Stomach (tissue), 9 donors: ENCODE data around the gene APMAP. TPM values are rescaled to one million over a fixed set of nuclear protein-coding genes. Genes with fewer than 3 reads are reported as not detected.
"Not testable (repeated sequence)": the region's sequence is repeated elsewhere in the genome, so short reads cannot be mapped to it uniquely, and the experiment has no call there.

Source experiments
- DNase-seq, 2 donors: peaks; one replicate each; pipeline versions ENCODE4 v3.0.0 to v3.0.0-alpha.2; 2013 to 2019
- H3K27ac ChIP-seq, 5 donors: fragments of 200-600 bp in 4 of 5; sonication (generic) in 4 of 5; one replicate each; pipeline ENCODE4 v1.5.1; 2013 to 2019; ENCODE audit warnings: mild to moderate bottlenecking in 1 of 5, moderate library complexity in 1 of 5
- H3K27me3 ChIP-seq, 3 donors: fragments of 200-600 bp; sonication (generic); one replicate each; pipeline ENCODE4 v1.5.1; 2017 to 2019; ENCODE audit warnings: mixed run types in 1 of 3
- H3K36me3 ChIP-seq, 4 donors: fragments of 200-600 bp; sonication (generic); 1 replicate in 3 of 4; 2 replicates in 1 of 4; pipeline ENCODE4 v1.5.1; 2016 to 2019
- H3K4me1 ChIP-seq, 4 donors: fragments of 200-600 bp; sonication (generic); one replicate each; pipeline ENCODE4 v1.5.1; 2016 to 2019
- H3K4me3 ChIP-seq, 4 donors: fragments of 200-600 bp; sonication (generic) in 3 of 4; one replicate each; pipeline ENCODE4 v1.5.1; 2016 to 2019; ENCODE audit warnings: mild to moderate bottlenecking in 1 of 4
- H3K9me3 ChIP-seq, 4 donors: fragments of 200-600 bp; sonication (generic); one replicate each; pipeline ENCODE4 v1.5.1; 2016 to 2019
- POLR2AphosphoS5 ChIP-seq, 3 donors: sonication (generic); formaldehyde crosslinking; IDR thresholded peaks; one replicate each; pipeline ENCODE4 v1.6.1; 2016; ENCODE audit warnings: antibody characterized with exemption in 3 of 3
- WGBS, 5 donors: extraction: QIAGEN DNeasy Blood & Tissue Kit in 3 of 5; methylation state at CpG; one replicate each; pipeline versions ENCODE4 v1.1.5 to v1.1.7; 2013 to 2018; 5-methylcytosine and 5-hydroxymethylcytosine counted together
- intact Hi-C: fragments of 100-400 bp; cut with DNase I; formaldehyde crosslinking; loops from one replicate; pipeline ENCODE4 v1.15.1; 2023; ENCODE audit warnings: low total_unique reads
- polyA plus RNA-seq, 3 donors: library from polyadenylated mRNA; stranded (reverse); fragments of 200-250 nt; gene quantifications; one replicate each; pipeline ENCODE4 v1.2.3, GENCODE V29; 2013
- total RNA-seq, 5 donors: library from RNA; depleted of rRNA; stranded (reverse); fragments of >200 nt; gene quantifications; one replicate each; pipeline versions ENCODE4 v1.1.0 to v1.2.3, GENCODE V29; 2014 to 2016
- TF ChIP-seq, protein P1 (sequence below), 7 experiments: fragments of 450-650 bp in 4 of 7; fragments of 200-600 bp in 3 of 7; sonication (generic) in 3 of 7; IDR thresholded peaks; one replicate each; pipeline ENCODE4 v1.5.1; 2016 to 2019; ENCODE audit warnings: antibody characterized with exemption in 7 of 7, control low read depth in 2 of 7, mild to moderate bottlenecking in 1 of 7
- donor health status: healthy with polysubstance abuse.
- donor health status: Bipolar disorder and iron deficiency.
- donor health status: healthy.

The APMAP gene
- total and polyA plus RNA-seq, 8 donors: 12.3 to 55.6 (median 32.1) TPM

DNA sequence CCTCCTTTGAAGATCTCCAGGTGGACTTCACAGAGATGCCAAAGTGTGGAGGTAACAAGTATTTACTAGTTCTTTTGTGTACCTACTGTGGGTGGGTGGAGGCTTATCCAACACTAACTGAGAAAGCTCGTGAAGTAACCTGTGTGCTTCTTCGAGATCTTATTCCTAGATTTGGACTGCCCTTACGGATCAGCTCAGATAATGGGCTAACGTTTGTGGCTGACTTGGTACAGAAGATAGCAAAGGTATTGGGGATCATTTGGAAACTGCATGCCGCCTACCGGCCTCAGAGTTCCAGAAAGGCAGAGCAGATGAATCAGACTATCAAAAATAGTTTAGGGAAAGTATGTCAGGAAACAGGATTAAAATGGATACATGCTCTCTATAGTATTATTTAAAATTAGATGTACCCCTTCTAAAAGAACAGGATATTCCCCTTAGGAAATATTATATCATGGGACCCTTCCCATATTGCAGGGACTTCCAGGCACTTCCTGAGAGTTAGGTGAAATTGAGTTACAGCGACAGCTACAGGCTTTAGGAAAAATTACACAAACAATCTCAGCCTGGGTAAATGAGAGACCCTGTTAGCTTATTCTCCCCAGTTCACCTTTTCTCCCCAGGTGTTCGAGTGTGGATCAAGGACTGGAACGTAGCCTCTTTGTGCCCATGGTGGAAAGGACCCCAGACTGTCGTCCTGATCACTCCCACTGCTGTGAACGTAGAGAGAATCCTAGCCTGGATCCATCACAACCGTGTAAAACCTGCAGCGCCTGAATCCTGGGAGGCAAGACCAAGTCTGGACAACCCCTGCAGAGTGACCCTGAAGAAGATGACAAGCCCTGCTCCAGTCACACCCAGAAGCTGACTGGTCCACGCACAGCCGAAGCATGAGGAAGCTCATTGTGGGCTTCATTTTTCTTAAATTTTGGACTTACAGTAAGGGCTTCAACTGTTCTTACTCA lies 61.5 kb downstream of the APMAP start:
- H3K4me3 ChIP-seq: peak overlapping the region; percentile 27 to 41 (median 33)
- peak overlapping the region; percentile 81 to 90 (median 86) for H3K27ac ChIP-seq
- H3K36me3 ChIP-seq, intact Hi-C loops, H3K9me3 ChIP-seq, H3K27me3 ChIP-seq: not testable (repeated sequence)
- peaks cover 8 to 19% (median 15%) of the 10 kb centered on the region in 4 donors for H3K4me1 ChIP-seq
- TF ChIP-seq, protein P1, sequence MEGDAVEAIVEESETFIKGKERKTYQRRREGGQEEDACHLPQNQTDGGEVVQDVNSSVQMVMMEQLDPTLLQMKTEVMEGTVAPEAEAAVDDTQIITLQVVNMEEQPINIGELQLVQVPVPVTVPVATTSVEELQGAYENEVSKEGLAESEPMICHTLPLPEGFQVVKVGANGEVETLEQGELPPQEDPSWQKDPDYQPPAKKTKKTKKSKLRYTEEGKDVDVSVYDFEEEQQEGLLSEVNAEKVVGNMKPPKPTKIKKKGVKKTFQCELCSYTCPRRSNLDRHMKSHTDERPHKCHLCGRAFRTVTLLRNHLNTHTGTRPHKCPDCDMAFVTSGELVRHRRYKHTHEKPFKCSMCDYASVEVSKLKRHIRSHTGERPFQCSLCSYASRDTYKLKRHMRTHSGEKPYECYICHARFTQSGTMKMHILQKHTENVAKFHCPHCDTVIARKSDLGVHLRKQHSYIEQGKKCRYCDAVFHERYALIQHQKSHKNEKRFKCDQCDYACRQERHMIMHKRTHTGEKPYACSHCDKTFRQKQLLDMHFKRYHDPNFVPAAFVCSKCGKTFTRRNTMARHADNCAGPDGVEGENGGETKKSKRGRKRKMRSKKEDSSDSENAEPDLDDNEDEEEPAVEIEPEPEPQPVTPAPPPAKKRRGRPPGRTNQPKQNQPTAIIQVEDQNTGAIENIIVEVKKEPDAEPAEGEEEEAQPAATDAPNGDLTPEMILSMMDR (IDR thresholded peaks at IDR 0.05): peak in 5 of 7 experiments; percentile 2 to 63 (median 35)
- peak in 1 of 2 donors; percentile 31 for DNase-seq
- 38 to 58% (median 46%) methylated on average over 15 of the region's 15 CpGs for WGBS, 5 donors

DNA sequence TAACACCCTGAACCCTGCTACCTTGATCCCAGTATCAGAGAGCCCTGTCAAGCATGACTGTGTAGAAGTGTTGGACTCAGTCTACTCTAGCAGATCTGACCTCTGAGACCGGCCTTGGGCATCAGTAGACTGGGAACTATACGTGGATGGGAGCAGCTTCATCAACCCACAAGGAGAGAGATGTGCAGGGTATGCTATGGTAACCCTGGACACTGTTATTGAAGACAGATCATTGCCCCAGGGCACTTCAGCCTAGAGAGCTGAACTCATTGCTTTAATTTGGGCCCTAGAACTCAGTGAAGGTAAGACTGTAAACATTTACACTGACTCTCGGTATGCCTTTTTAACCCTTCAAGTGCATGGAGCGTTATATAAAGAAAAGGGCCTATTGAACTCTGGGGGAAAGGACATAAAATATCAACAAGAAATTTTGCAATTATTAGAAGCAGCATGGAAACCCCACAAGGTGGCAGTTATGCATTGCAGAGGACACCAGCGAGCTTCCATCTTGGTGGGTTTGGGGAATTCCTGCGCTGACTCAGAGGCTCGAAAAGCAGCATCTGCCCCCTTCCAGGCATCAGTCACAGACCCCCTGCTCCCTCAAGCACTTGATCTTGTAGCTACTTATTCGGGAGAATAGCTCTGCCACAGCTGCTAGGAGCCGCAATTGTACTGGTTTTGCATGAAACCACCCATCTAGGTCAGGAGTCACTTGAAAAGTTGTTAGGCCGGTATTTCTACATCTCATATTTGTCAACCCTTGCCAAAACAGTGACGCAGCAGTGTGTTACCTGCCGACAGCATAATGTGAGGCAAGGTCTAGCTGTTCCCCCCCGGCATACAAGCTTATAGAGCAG lies 62.5 kb downstream of the APMAP start:
- WGBS, 5 donors: 28 to 44% (median 35%) methylated on average over 13 of the region's 13 CpGs
- intact Hi-C loops, H3K27me3 ChIP-seq, H3K36me3 ChIP-seq, H3K9me3 ChIP-seq: not testable (repeated sequence)
- Histone ChIP-seq H3K4me1 (peaks cover 8 to 19% (median 15%) of the 10 kb centered on the region in 4 donors), H3K27ac (peak overlapping the region; percentile 81 to 90 (median 86)), H3K4me3 (peak overlapping the region; percentile 27 to 41 (median 33))
- DNase-seq: peak; percentile 78 to 92
- peak in 2 of 3 donors; percentile 53 to 70 for TF ChIP-seq POLR2AphosphoS5 (IDR thresholded peaks at IDR 0.05)

DNA sequence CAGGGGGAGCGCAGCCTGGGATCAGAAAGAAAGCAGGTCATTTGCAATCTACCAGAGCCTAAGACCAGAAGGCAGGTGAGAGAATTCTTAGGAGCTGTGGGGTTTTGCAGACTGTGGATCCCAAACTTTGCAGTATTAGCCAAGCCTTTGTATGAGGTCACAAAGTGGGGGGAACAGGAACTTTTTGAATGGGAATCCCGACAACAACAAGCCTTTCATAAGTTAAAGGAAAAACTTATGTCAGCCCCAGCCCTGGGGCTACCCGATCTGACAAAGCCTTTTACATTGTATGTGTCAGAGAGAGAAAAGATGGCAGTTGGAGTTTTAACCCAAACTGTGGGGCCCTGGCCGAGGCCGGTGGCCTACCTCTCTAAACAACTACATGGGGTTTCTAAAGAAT lies 63.3 kb downstream of the APMAP start:
- H3K27me3 ChIP-seq, H3K36me3 ChIP-seq, H3K4me3 ChIP-seq, intact Hi-C loops, DNase-seq, H3K9me3 ChIP-seq: not testable (repeated sequence)
- Histone ChIP-seq H3K27ac (peak overlapping the region in 2 of 5 donors; percentile 86 to 89), H3K4me1 (peaks cover 8 to 19% (median 15%) of the 10 kb centered on the region in 4 donors)
- 58 to 84% (median 71%) methylated on average over 4 to 5 of the region's 5 CpGs for WGBS, 5 donors

DNA sequence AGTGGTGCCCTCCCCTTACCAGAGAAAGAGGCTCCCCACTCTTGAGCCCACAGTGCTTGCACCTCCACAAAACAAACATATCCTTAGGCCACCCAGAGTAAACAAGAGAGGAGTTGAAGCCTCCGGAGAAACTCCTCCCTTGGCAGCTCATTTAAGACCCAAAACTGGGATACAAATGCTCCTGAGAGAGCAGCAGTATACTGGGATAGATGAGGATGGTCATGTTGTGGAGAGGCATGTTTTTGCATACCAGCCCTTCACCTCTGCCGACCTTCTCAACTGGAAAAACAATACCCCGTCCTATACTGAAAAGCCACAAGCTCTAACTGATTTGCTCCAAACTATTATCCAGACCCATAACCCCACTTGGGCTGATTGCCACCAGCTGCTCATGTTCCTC lies 71.8 kb downstream of the APMAP start:
- not testable (repeated sequence) for DNase-seq

DNA sequence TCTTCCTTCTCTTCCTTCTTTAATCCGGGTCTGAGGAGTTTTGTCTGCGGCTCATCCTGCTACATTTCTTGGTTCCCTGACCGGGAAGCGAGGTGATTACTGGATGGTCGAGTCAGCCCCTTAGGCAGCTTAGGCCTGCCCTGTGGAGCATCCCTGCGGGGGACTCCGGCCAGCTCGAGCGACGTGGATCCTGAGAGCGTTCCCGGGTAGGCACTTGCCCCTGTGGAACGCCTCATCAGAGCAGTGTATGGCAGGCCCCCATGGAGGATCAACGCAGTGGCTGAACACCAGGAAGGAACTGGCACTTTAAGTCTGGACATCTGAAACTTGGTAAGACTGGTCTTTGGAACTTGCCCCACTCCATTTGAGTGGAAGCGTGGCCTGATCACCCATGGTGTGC lies 72.9 kb downstream of the APMAP start:
- WGBS, 5 donors: 86 to 95% (median 91%) methylated on average over 15 of the region's 15 CpGs
- H3K36me3 ChIP-seq, H3K27ac ChIP-seq, H3K27me3 ChIP-seq, DNase-seq, H3K9me3 ChIP-seq, H3K4me3 ChIP-seq: not testable (repeated sequence)
- intact Hi-C loops: loop anchor here (5.0 kb wide), 1 partner anchor 762 kb away; no protein-coding TSS in a partner anchor
- H3K4me1 ChIP-seq: peaks cover 3 to 14% (median 11%) of the 10 kb centered on the region in 4 donors

More for the DNA sequence above, 71.8 kb downstream of the APMAP start:
- H3K36me3 ChIP-seq, H3K9me3 ChIP-seq, H3K4me3 ChIP-seq, intact Hi-C loops, H3K27me3 ChIP-seq, H3K27ac ChIP-seq: not testable (repeated sequence)
- whole genome bisulfite sequencing, 5 donors: 23 to 49% (median 35%) methylated on average over 3 of the region's 3 CpGs
- peaks cover 3 to 14% (median 11%) of the 10 kb centered on the region in 4 donors for H3K4me1 ChIP-seq
